Measurements from ENCODE around the gene DHX58.
A peak's percentile ranks its signal among the peaks of the same experiment; 100 is the strongest.

- peak; percentile 68 for TF ChIP-seq EZH2 (IDR thresholded peaks at IDR 0.05)
- no peak for TF ChIP-seq CTCF (IDR thresholded peaks at IDR 0.05)
These were observed 40.0 kb downstream of the DHX58 start for GRCh38 chr17:42072323-42073187.

Measured in neural progenitor cell (in vitro differentiated cells).